ENCODE measurements around the gene DSCAML1.

- no peak for TF ChIP-seq CTCF (conservative IDR thresholded peaks at IDR 0.05; ENCODE audit: low read depth, low read length)
- TF ChIP-seq EZH2 (IDR thresholded peaks at IDR 0.05; ENCODE audit: low read length, unreplicated experiment), result no peak
- no peak for TF ChIP-seq EZH2phosphoT487 (IDR thresholded peaks at IDR 0.05; ENCODE audit: borderline replicate concordance, low read length)
Measured at GRCh38 chr11:117825538-117826189, 28.6 kb upstream of the DSCAML1 start.
